HEK293 (cell line): ENCODE measurements around the gene NSMCE1.

ENCODE experiments used
- HOXC10 ChIP-seq: sonication (generic); formaldehyde crosslinking; IDR thresholded peaks from 2 replicates; pipeline ENCODE4 v1.8.1; 2023; ENCODE audit warnings: mild to moderate bottlenecking, missing genetic modification reagents
- IKZF3 ChIP-seq: fragments of 450-650 bp; IDR thresholded peaks from 2 replicates; pipeline ENCODE4 v1.5.0; 2018; ENCODE audit warnings: missing biosample characterization, mild to moderate bottlenecking, missing genetic modification characterization, moderate library complexity
- KLF8 ChIP-seq: fragments of 450-650 bp; formaldehyde crosslinking; IDR thresholded peaks from 2 replicates; pipeline ENCODE4 v1.5.1; 2016; ENCODE audit warnings: missing biosample characterization, missing genetic modification characterization
- SP2 ChIP-seq: fragments of 450-650 bp; formaldehyde crosslinking; IDR thresholded peaks from 2 replicates; pipeline ENCODE4 v1.5.1; 2016; ENCODE audit warnings: missing biosample characterization, missing genetic modification characterization
- TCF7L2 ChIP-seq: IDR thresholded peaks from 2 replicates; pipeline ENCODE4 v1.6.1; 2011; ENCODE audit warnings: low read depth, mild to moderate bottlenecking, inconsistent platforms, low read length, moderate library complexity, borderline replicate concordance
- ZNF121 ChIP-seq: fragments of 450-650 bp; formaldehyde crosslinking; IDR thresholded peaks from 2 replicates; pipeline ENCODE4 v1.5.1; 2016; ENCODE audit warnings: missing biosample characterization, missing genetic modification characterization
- ZNF132 ChIP-seq: fragments of 450-650 bp; formaldehyde crosslinking; IDR thresholded peaks from 2 replicates; pipeline ENCODE4 v1.5.1; 2017; ENCODE audit warnings: missing biosample characterization, missing genetic modification characterization, borderline replicate concordance
- ZNF140 ChIP-seq: fragments of 450-650 bp; formaldehyde crosslinking; IDR thresholded peaks from 2 replicates; pipeline ENCODE4 v1.5.1; 2016; ENCODE audit warnings: missing biosample characterization, missing genetic modification characterization
- ZNF324 ChIP-seq: fragments of 450-650 bp; formaldehyde crosslinking; IDR thresholded peaks from 2 replicates; pipeline ENCODE4 v1.5.1; 2016; ENCODE audit warnings: missing biosample characterization, missing genetic modification characterization
- ZNF561 ChIP-seq: fragments of 450-650 bp; IDR thresholded peaks from 2 replicates; pipeline ENCODE4 v1.5.1; 2018; ENCODE audit warnings: missing biosample characterization, missing genetic modification characterization, borderline replicate concordance
- ZNF677 ChIP-seq: fragments of 450-650 bp; IDR thresholded peaks from 2 replicates; pipeline ENCODE4 v1.5.0; 2018; ENCODE audit warnings: missing biosample characterization, mild to moderate bottlenecking, missing genetic modification characterization, moderate library complexity
- ZNF843 ChIP-seq: fragments of 450-650 bp; formaldehyde crosslinking; IDR thresholded peaks from 2 replicates; pipeline ENCODE4 v1.5.1; 2016; ENCODE audit warnings: missing biosample characterization, missing genetic modification characterization
- TF ChIP-seq, protein P1 (sequence below): fragments of 450-650 bp; formaldehyde crosslinking; IDR thresholded peaks from 2 replicates; pipeline ENCODE4 v1.5.1; 2016; ENCODE audit warnings: missing biosample characterization, missing genetic modification characterization, borderline replicate concordance
- TF ChIP-seq, protein P2 (sequence below): fragments of 450-650 bp; formaldehyde crosslinking; IDR thresholded peaks from 2 replicates; pipeline ENCODE4 v1.5.1; 2017; ENCODE audit warnings: missing biosample characterization, missing genetic modification characterization
- TF ChIP-seq, protein P3 (sequence below): fragments of 450-650 bp; formaldehyde crosslinking; IDR thresholded peaks from 2 replicates; pipeline ENCODE4 v1.5.1; 2016; ENCODE audit warnings: missing biosample characterization, missing genetic modification characterization
- TF ChIP-seq, protein P4 (sequence below): fragments of 450-650 bp; formaldehyde crosslinking; IDR thresholded peaks from 2 replicates; pipeline ENCODE4 v1.5.1; 2016; ENCODE audit warnings: missing biosample characterization, missing genetic modification characterization, low read depth
- TF ChIP-seq, protein P5 (sequence below): fragments of 450-650 bp; formaldehyde crosslinking; conservative IDR thresholded peaks from 2 replicates; pipeline ENCODE4 v1.5.1; 2016; ENCODE audit warnings: low read depth, missing biosample characterization, missing genetic modification characterization
- TF ChIP-seq, protein P6 (sequence below): fragments of 450-650 bp; formaldehyde crosslinking; IDR thresholded peaks from 2 replicates; pipeline ENCODE4 v1.5.1; 2017; ENCODE audit warnings: missing biosample characterization, missing genetic modification characterization
- TF ChIP-seq, protein P7 (sequence below): fragments of 450-650 bp; formaldehyde crosslinking; IDR thresholded peaks from 2 replicates; pipeline ENCODE4 v1.5.1; 2016; ENCODE audit warnings: missing biosample characterization, missing genetic modification characterization

Gene NSMCE1

DNA sequence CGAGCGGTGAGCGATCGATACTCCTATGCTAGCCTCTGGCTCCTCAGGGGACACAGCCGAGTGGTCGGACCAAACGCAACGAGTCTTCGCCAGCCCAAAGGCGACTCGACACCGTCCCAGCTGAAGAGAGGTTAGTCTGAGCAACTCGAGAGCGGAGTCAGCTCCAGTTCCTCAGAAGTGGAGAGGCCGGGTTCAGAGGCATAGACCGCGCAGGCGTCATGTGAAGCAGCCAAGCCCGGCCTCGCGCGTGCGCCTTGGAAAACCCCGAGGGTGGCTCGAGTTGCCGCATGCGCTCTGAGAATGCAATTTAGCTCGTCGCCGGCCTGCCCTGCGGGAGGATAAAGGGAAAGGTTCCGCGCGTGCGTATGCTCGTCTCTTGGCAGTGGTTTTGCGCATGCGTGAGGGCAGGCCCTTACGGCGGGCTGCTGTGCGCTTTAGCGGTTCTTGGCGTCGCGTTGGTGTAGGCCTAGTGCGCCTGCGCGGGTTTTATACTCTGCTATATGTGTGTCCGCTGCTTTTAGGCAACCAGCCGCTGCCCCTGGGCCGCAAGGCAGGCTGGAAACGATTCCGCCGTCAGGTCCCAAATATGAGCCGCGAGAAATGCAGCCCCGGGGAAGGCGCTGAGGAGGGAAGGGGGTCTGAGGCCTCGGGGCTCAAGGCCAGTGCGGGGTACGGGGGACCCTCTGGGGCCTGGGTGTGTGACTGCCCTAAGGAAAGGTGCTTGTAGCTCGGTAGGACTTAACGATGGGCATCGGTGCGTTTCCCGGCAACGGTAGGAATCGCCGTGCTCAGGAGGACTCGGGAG lies 64.9 kb downstream of the NSMCE1 start, which contains the start of gene KDM8 (continued):
- TF ChIP-seq, protein P1, sequence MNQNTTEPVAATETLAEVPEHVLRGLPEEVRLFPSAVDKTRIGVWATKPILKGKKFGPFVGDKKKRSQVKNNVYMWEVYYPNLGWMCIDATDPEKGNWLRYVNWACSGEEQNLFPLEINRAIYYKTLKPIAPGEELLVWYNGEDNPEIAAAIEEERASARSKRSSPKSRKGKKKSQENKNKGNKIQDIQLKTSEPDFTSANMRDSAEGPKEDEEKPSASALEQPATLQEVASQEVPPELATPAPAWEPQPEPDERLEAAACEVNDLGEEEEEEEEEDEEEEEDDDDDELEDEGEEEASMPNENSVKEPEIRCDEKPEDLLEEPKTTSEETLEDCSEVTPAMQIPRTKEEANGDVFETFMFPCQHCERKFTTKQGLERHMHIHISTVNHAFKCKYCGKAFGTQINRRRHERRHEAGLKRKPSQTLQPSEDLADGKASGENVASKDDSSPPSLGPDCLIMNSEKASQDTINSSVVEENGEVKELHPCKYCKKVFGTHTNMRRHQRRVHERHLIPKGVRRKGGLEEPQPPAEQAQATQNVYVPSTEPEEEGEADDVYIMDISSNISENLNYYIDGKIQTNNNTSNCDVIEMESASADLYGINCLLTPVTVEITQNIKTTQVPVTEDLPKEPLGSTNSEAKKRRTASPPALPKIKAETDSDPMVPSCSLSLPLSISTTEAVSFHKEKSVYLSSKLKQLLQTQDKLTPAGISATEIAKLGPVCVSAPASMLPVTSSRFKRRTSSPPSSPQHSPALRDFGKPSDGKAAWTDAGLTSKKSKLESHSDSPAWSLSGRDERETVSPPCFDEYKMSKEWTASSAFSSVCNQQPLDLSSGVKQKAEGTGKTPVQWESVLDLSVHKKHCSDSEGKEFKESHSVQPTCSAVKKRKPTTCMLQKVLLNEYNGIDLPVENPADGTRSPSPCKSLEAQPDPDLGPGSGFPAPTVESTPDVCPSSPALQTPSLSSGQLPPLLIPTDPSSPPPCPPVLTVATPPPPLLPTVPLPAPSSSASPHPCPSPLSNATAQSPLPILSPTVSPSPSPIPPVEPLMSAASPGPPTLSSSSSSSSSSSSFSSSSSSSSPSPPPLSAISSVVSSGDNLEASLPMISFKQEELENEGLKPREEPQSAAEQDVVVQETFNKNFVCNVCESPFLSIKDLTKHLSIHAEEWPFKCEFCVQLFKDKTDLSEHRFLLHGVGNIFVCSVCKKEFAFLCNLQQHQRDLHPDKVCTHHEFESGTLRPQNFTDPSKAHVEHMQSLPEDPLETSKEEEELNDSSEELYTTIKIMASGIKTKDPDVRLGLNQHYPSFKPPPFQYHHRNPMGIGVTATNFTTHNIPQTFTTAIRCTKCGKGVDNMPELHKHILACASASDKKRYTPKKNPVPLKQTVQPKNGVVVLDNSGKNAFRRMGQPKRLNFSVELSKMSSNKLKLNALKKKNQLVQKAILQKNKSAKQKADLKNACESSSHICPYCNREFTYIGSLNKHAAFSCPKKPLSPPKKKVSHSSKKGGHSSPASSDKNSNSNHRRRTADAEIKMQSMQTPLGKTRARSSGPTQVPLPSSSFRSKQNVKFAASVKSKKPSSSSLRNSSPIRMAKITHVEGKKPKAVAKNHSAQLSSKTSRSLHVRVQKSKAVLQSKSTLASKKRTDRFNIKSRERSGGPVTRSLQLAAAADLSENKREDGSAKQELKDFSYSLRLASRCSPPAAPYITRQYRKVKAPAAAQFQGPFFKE (tag by site-specific recombination), result no peak
- TF ChIP-seq KLF8 (tag by site-specific recombination) (peak; percentile 84), ZNF132 (no peak), TCF7L2 (no peak; the same call in 1 of the 2 replicates), IKZF3 (tag by site-specific recombination) (no peak), SP2 (tag by site-specific recombination) (peak; percentile 16; the same call in 1 of the 2 replicates), ZNF561 (tag by site-specific recombination) (no peak), ZNF140 (tag by site-specific recombination) (peak; percentile 99), ZNF324 (tag by site-specific recombination) (peak; percentile 74), ZNF121 (tag by site-specific recombination) (no peak), ZNF677 (tag by site-specific recombination) (no peak), ZNF843 (tag by site-specific recombination) (peak; percentile 69), HOXC10 (CRISPR knock-in tag) (no peak)
- TF ChIP-seq, protein P2, sequence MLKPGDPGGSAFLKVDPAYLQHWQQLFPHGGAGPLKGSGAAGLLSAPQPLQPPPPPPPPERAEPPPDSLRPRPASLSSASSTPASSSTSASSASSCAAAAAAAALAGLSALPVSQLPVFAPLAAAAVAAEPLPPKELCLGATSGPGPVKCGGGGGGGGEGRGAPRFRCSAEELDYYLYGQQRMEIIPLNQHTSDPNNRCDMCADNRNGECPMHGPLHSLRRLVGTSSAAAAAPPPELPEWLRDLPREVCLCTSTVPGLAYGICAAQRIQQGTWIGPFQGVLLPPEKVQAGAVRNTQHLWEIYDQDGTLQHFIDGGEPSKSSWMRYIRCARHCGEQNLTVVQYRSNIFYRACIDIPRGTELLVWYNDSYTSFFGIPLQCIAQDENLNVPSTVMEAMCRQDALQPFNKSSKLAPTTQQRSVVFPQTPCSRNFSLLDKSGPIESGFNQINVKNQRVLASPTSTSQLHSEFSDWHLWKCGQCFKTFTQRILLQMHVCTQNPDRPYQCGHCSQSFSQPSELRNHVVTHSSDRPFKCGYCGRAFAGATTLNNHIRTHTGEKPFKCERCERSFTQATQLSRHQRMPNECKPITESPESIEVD (tag by site-specific recombination), result no peak
- TF ChIP-seq, protein P3, sequence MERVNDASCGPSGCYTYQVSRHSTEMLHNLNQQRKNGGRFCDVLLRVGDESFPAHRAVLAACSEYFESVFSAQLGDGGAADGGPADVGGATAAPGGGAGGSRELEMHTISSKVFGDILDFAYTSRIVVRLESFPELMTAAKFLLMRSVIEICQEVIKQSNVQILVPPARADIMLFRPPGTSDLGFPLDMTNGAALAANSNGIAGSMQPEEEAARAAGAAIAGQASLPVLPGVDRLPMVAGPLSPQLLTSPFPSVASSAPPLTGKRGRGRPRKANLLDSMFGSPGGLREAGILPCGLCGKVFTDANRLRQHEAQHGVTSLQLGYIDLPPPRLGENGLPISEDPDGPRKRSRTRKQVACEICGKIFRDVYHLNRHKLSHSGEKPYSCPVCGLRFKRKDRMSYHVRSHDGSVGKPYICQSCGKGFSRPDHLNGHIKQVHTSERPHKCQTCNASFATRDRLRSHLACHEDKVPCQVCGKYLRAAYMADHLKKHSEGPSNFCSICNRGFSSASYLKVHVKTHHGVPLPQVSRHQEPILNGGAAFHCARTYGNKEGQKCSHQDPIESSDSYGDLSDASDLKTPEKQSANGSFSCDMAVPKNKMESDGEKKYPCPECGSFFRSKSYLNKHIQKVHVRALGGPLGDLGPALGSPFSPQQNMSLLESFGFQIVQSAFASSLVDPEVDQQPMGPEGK (tag by site-specific recombination), result no peak
- TF ChIP-seq, protein P4, sequence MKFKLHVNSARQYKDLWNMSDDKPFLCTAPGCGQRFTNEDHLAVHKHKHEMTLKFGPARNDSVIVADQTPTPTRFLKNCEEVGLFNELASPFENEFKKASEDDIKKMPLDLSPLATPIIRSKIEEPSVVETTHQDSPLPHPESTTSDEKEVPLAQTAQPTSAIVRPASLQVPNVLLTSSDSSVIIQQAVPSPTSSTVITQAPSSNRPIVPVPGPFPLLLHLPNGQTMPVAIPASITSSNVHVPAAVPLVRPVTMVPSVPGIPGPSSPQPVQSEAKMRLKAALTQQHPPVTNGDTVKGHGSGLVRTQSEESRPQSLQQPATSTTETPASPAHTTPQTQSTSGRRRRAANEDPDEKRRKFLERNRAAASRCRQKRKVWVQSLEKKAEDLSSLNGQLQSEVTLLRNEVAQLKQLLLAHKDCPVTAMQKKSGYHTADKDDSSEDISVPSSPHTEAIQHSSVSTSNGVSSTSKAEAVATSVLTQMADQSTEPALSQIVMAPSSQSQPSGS (tag by site-specific recombination), result no peak
- TF ChIP-seq, protein P5, sequence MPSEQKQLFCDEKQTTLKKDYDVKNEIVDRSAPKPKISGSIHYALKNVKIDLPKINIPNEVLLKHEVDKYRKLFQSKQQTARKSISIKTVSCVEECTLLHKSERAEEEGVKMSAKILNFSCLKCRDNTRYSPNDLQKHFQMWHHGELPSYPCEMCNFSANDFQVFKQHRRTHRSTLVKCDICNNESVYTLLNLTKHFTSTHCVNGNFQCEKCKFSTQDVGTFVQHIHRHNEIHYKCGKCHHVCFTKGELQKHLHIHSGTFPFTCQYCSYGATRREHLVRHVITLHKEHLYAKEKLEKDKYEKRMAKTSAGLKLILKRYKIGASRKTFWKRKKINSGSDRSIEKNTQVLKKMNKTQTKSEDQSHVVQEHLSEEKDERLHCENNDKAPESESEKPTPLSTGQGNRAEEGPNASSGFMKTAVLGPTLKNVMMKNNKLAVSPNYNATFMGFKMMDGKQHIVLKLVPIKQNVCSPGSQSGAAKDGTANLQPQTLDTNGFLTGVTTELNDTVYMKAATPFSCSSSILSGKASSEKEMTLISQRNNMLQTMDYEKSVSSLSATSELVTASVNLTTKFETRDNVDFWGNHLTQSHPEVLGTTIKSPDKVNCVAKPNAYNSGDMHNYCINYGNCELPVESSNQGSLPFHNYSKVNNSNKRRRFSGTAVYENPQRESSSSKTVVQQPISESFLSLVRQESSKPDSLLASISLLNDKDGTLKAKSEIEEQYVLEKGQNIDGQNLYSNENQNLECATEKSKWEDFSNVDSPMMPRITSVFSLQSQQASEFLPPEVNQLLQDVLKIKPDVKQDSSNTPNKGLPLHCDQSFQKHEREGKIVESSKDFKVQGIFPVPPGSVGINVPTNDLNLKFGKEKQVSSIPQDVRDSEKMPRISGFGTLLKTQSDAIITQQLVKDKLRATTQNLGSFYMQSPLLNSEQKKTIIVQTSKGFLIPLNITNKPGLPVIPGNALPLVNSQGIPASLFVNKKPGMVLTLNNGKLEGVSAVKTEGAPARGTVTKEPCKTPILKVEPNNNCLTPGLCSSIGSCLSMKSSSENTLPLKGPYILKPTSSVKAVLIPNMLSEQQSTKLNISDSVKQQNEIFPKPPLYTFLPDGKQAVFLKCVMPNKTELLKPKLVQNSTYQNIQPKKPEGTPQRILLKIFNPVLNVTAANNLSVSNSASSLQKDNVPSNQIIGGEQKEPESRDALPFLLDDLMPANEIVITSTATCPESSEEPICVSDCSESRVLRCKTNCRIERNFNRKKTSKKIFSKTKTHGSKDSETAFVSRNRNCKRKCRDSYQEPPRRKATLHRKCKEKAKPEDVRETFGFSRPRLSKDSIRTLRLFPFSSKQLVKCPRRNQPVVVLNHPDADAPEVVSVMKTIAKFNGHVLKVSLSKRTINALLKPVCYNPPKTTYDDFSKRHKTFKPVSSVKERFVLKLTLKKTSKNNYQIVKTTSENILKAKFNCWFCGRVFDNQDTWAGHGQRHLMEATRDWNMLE, result peak; percentile 82; the same call in 1 of the 2 replicates
- TF ChIP-seq, protein P6, sequence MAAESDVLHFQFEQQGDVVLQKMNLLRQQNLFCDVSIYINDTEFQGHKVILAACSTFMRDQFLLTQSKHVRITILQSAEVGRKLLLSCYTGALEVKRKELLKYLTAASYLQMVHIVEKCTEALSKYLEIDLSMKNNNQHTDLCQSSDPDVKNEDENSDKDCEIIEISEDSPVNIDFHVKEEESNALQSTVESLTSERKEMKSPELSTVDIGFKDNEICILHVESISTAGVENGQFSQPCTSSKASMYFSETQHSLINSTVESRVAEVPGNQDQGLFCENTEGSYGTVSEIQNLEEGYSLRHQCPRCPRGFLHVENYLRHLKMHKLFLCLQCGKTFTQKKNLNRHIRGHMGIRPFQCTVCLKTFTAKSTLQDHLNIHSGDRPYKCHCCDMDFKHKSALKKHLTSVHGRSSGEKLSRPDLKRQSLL (tag by site-specific recombination), result 0 out of 2 replicates have a peak, but pooled peaks have one; percentile 23
- TF ChIP-seq, protein P7, sequence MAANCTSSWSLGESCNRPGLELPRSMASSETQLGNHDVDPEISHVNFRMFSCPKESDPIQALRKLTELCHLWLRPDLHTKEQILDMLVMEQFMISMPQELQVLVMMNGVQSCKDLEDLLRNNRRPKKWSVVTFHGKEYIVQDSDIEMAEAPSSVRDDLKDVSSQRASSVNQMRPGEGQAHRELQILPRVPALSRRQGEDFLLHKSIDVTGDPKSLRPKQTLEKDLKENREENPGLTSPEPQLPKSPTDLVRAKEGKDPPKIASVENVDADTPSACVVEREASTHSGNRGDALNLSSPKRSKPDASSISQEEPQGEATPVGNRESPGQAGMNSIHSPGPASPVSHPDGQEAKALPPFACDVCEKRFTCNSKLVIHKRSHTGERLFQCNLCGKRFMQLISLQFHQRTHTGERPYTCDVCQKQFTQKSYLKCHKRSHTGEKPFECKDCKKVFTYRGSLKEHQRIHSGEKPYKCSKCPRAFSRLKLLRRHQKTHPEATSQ, result no peak
